GM21367 (cell line): ENCODE results near the gene PC.
A peak's percentile ranks its signal among the peaks of the same experiment; 100 is the strongest.

Experiments used
- ATAC-seq: cut with Tn5 transposase; IDR thresholded peaks from one replicate; pipeline ENCODE4 v1.9.1; 2021; ENCODE audit not compliant: unreplicated experiment

Gene PC

GRCh38 chr11:66870131-66870530 lies 88.1 kb downstream of the PC start:
- ATAC-seq = no peak

GRCh38 chr11:66869567-66869870 lies 88.7 kb downstream of the PC start:
- no peak for ATAC-seq

- peak; percentile 64 for ATAC-seq
Observed at GRCh38 chr11:66868726-66869566, 89.2 kb downstream of the PC start.

- ATAC-seq = no peak
Observed at GRCh38 chr11:66868082-66868725, 90.0 kb downstream of the PC start.

- ATAC-seq = no peak
Observed at GRCh38 chr11:66867425-66868040, 90.7 kb downstream of the PC start.

- no peak for ATAC-seq
Observed at GRCh38 chr11:66866511-66866986, 91.6 kb downstream of the PC start.

GRCh38 chr11:66866007-66866406 lies 92.2 kb downstream of the PC start:
- no peak for ATAC-seq

GRCh38 chr11:66864924-66865697 lies 93.1 kb downstream of the PC start:
- ATAC-seq = no peak

- no peak for ATAC-seq
Observed at GRCh38 chr11:66864172-66864901, 93.8 kb downstream of the PC start.

GRCh38 chr11:66863428-66864125 lies 94.6 kb downstream of the PC start:
- no peak for ATAC-seq

- no peak for ATAC-seq
Observed at GRCh38 chr11:66862559-66863037, 95.6 kb downstream of the PC start.

- ATAC-seq = no peak
Observed at GRCh38 chr11:66861774-66862558, 96.2 kb downstream of the PC start.

- no peak for ATAC-seq
Observed at GRCh38 chr11:66861038-66861773, 97.0 kb downstream of the PC start.

- ATAC-seq = no peak
Observed at GRCh38 chr11:66860449-66860831, 97.7 kb downstream of the PC start.

- ATAC-seq = no peak
Observed at GRCh38 chr11:66859686-66860448, 98.3 kb downstream of the PC start.

- ATAC-seq = no peak
Observed at GRCh38 chr11:66858939-66859685, 99.1 kb downstream of the PC start.
